AG09309 (cell line): ENCODE results near the gene POU2F2.

ENCODE experiments used
- DNase-seq: peaks from one replicate; pipeline ENCODE4 v3.0.0-alpha.2; 2010; ENCODE audit warnings: low read depth
- H3K4me3 ChIP-seq: 2 replicates; pipeline ENCODE4 v1.5.1; 2011; ENCODE audit warnings: mild to moderate bottlenecking, low read depth, low read length, moderate library complexity; ENCODE audit not compliant: control insufficient read depth
- CTCF ChIP-seq: IDR thresholded peaks from 2 replicates; pipeline ENCODE4 v1.5.1; 2011; ENCODE audit warnings: mild to moderate bottlenecking, low read depth, low read length, inconsistent platforms; ENCODE audit not compliant: insufficient read depth, control insufficient read depth; ENCODE audit errors: missing control alignments

POU2F2 gene

GRCh38 chr19:42121036-42121621 is 11.1 kb downstream of the POU2F2 start:
- no peak for DNase-seq
- no peak overlapping the region for H3K4me3 ChIP-seq
- TF ChIP-seq CTCF = no peak

- DNase-seq = no peak
- H3K4me3 ChIP-seq = no peak overlapping the region
- TF ChIP-seq CTCF = no peak
Observed at GRCh38 chr19:42120276-42120980, 11.8 kb downstream of the POU2F2 start.

- DNase-seq = no peak
- H3K4me3 ChIP-seq = no peak overlapping the region
- no peak for TF ChIP-seq CTCF
Observed at GRCh38 chr19:42117076-42117475, 15.2 kb downstream of the POU2F2 start.

GRCh38 chr19:42116308-42117075 is 15.8 kb downstream of the POU2F2 start:
- DNase-seq = no peak
- no peak overlapping the region for H3K4me3 ChIP-seq
- no peak for TF ChIP-seq CTCF

GRCh38 chr19:42115705-42116104 is 16.5 kb downstream of the POU2F2 start:
- no peak overlapping the region for H3K4me3 ChIP-seq
- DNase-seq = no peak
- no peak for TF ChIP-seq CTCF

- no peak for DNase-seq
- TF ChIP-seq CTCF = no peak
- no peak overlapping the region for H3K4me3 ChIP-seq
Observed at GRCh38 chr19:42115219-42115618, 17.0 kb downstream of the POU2F2 start.
